HepG2 (cell line): ENCODE results near the gene GPC6. TPM values are rescaled to one million over a fixed set of nuclear protein-coding genes. Genes with fewer than 3 reads are reported as not detected.

ENCODE experiments used
- BCL6 ChIP-seq: IDR thresholded peaks from 2 replicates; pipeline ENCODE4 v1.6.1; 2016; ENCODE audit warnings: missing genetic modification reagents, missing compliant biosample characterization
- CHD4 ChIP-seq: fragments of 200-600 bp; sonication (generic); IDR thresholded peaks from 2 replicates; pipeline ENCODE4 v1.7.0; 2017; ENCODE audit warnings: mild to moderate bottlenecking, low read length, borderline replicate concordance
- FOSL2 ChIP-seq: sonication (generic); formaldehyde crosslinking; IDR thresholded peaks from 2 replicates; pipeline ENCODE4 v1.4.0; 2020; ENCODE audit warnings: missing genetic modification reagents
- JDP2 ChIP-seq: sonication (generic); formaldehyde crosslinking; IDR thresholded peaks from 2 replicates; pipeline ENCODE4 v1.8.1; 2022; ENCODE audit warnings: missing genetic modification reagents, borderline replicate concordance
- JUN ChIP-seq: sonication (generic); formaldehyde crosslinking; IDR thresholded peaks from 2 replicates; pipeline ENCODE4 v1.4.0; 2020; ENCODE audit warnings: mild to moderate bottlenecking, missing genetic modification reagents
- KDM1A ChIP-seq: IDR thresholded peaks from 2 replicates; pipeline ENCODE4 v1.6.1; 2016; ENCODE audit warnings: missing compliant biosample characterization
- KDM2A ChIP-seq: sonication (generic); formaldehyde crosslinking; IDR thresholded peaks from 2 replicates; pipeline ENCODE4 v1.4.0; 2020; ENCODE audit warnings: low read depth, missing genetic modification reagents, borderline replicate concordance
- NFYB ChIP-seq: sonication (generic); formaldehyde crosslinking; IDR thresholded peaks from 2 replicates; pipeline ENCODE4 v1.4.0; 2020; ENCODE audit warnings: missing genetic modification reagents
- PAWR ChIP-seq: sonication (generic); formaldehyde crosslinking; IDR thresholded peaks from 2 replicates; pipeline ENCODE4 v1.4.0; 2020; ENCODE audit warnings: missing genetic modification reagents, mild to moderate bottlenecking, borderline replicate concordance
- RBFOX2 ChIP-seq: fragments of 200-400 bp; formaldehyde crosslinking; IDR thresholded peaks from 2 replicates; pipeline ENCODE4 v1.6.1; 2017; ENCODE audit warnings: low read depth, mild to moderate bottlenecking, low read length
- RXRA ChIP-seq: sonication (generic); formaldehyde crosslinking; IDR thresholded peaks from 2 replicates; pipeline ENCODE4 v1.5.1; 2020; ENCODE audit warnings: missing genetic modification reagents
- SMYD3 ChIP-seq: sonication (generic); formaldehyde crosslinking; IDR thresholded peaks from 2 replicates; pipeline ENCODE4 v1.8.1; 2023; ENCODE audit warnings: mild to moderate bottlenecking, missing genetic modification reagents
- STAG1 ChIP-seq: sonication (generic); formaldehyde crosslinking; IDR thresholded peaks from 2 replicates; pipeline ENCODE4 v1.4.0; 2020; ENCODE audit warnings: missing genetic modification reagents
- ZFP36 ChIP-seq: fragments of 150-350 bp; IDR thresholded peaks from 2 replicates; pipeline ENCODE4 v1.6.1; 2018; ENCODE audit warnings: borderline replicate concordance, low read length, low read depth; ENCODE audit not compliant: partially characterized antibody
- ZFYVE20 ChIP-seq: sonication (generic); formaldehyde crosslinking; IDR thresholded peaks from 2 replicates; pipeline ENCODE4 v1.8.0; 2023; ENCODE audit warnings: low read depth, mild to moderate bottlenecking, moderate library complexity, missing genetic modification reagents, borderline replicate concordance
- ZKSCAN5 ChIP-seq: sonication (generic); formaldehyde crosslinking; IDR thresholded peaks from 2 replicates; pipeline ENCODE4 v1.5.1; 2020; ENCODE audit warnings: mild to moderate bottlenecking, missing genetic modification reagents
- ZNF17 ChIP-seq: sonication (generic); formaldehyde crosslinking; IDR thresholded peaks from 2 replicates; pipeline ENCODE4 v1.5.0; 2020; ENCODE audit warnings: mild to moderate bottlenecking, missing genetic modification reagents
- ZNF205 ChIP-seq: IDR thresholded peaks from 2 replicates; pipeline ENCODE4 v1.6.1; 2018; ENCODE audit warnings: missing biosample characterization, missing genetic modification reagents
- ZNF331 ChIP-seq: sonication (generic); formaldehyde crosslinking; IDR thresholded peaks from 2 replicates; pipeline ENCODE4 v1.4.0; 2020; ENCODE audit warnings: missing genetic modification reagents
- ZNF878 ChIP-seq: sonication (generic); formaldehyde crosslinking; IDR thresholded peaks from 2 replicates; pipeline ENCODE4 v1.8.1; 2023; ENCODE audit warnings: mild to moderate bottlenecking, missing genetic modification reagents, moderate library complexity
- polyA plus RNA-seq, 8 experiments: library from polyadenylated mRNA; depleted of rRNA in 3 of 8; stranded (reverse) in 7 of 8; unstranded in 1 of 8; fragments of >200 nt; fragmentation: Illumina TruSeq in 4 of 8; extraction: Trizol in 4 of 8; gene quantifications; 2 replicates each; pipeline versions ENCODE4 v1.2.1 to v1.2.3, GENCODE V29; 2011 to 2016; ENCODE audit warnings: low read depth in 4 of 8, missing spikeins in 1 of 8, mixed read lengths in 1 of 8; ENCODE audit not compliant: insufficient read depth in 1 of 8
- total RNA-seq, 5 experiments: library from RNA; depleted of rRNA; stranded (reverse); fragments of >200 nt; fragmentation: Illumina TruSeq; extraction: Trizol; gene quantifications; 2 replicates each; pipeline ENCODE4 v1.2.3, GENCODE V29; 2016; ENCODE audit warnings: low read depth in 1 of 5
- TF ChIP-seq, protein P1 (sequence below): sonication (generic); formaldehyde crosslinking; IDR thresholded peaks from 2 replicates; pipeline ENCODE4 v1.5.0; 2020; ENCODE audit warnings: missing genetic modification reagents, mild to moderate bottlenecking, borderline replicate concordance
- TF ChIP-seq, protein P2 (sequence below): sonication (generic); formaldehyde crosslinking; IDR thresholded peaks from 2 replicates; pipeline ENCODE4 v1.8.0; 2022; ENCODE audit warnings: mild to moderate bottlenecking, missing genetic modification reagents, moderate library complexity

Gene GPC6
- total and polyA plus RNA-seq, 2 of the 13 experiments (the other 11 are each of a cell fraction or from before 2014, with no cell fraction given) = 24.5 to 33.9 TPM

DNA sequence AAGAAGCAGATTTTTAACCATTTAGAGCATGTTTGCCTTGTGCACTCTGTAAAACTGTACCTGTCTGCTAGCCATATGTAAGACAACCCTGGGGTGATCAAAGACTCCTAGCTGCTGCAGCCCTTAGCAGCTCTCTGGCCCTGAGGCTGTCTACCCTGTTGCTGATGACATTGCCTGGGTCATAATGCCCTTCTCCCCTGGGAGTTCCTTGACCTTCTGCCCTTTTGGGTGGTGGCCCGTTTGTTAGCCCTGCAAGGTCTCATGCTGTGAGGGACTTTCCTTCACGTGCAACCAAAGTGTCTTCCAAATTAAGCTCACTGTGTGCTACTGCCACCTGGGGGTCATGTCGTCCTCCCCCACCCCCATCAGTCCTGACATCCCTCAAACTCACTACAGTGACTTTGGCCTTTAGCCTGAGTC is 7.4 kb downstream of the GPC6 start (continued):
- no peak for TF ChIP-seq ZFYVE20 (CRISPR knock-in tag)
- no peak for TF ChIP-seq KDM2A (CRISPR knock-in tag)
- TF ChIP-seq JUN (CRISPR knock-in tag) = no peak
- TF ChIP-seq ZFP36 = no peak
- no peak for TF ChIP-seq SMYD3 (CRISPR knock-in tag)
- no peak for TF ChIP-seq CHD4
- peak; percentile 38; the same call in 1 of the 2 replicates for TF ChIP-seq FOSL2
- TF ChIP-seq RBFOX2 = no peak
- 0 out of 2 replicates have a peak, but pooled peaks have one; percentile 37 for TF ChIP-seq KDM1A (CRISPR knock-in tag)
- TF ChIP-seq, protein P1, sequence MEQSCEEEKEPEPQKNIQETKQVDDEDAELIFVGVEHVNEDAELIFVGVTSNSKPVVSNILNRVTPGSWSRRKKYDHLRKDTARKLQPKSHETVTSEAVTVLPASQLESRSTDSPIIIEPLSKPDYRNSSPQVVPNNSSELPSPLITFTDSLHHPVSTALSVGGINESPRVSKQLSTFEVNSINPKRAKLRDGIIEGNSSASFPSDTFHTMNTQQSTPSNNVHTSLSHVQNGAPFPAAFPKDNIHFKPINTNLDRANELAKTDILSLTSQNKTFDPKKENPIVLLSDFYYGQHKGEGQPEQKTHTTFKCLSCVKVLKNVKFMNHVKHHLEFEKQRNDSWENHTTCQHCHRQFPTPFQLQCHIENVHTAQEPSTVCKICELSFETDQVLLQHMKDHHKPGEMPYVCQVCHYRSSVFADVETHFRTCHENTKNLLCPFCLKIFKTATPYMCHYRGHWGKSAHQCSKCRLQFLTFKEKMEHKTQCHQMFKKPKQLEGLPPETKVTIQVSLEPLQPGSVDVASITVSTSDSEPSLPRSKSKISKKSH = no peak
- TF ChIP-seq STAG1 (CRISPR knock-in tag) = peak; percentile 79
- TF ChIP-seq JDP2 = no peak
- no peak for TF ChIP-seq ZNF17 (CRISPR knock-in tag)
- 0 out of 2 replicates have a peak, but pooled peaks have one; percentile 24 for TF ChIP-seq ZNF331 (CRISPR knock-in tag)
- peak; percentile 30; the same call in 1 of the 2 replicates for TF ChIP-seq BCL6 (CRISPR knock-in tag)
- no peak for TF ChIP-seq PAWR (CRISPR knock-in tag)
- no peak for TF ChIP-seq NFYB (CRISPR knock-in tag)
- TF ChIP-seq, protein P2, sequence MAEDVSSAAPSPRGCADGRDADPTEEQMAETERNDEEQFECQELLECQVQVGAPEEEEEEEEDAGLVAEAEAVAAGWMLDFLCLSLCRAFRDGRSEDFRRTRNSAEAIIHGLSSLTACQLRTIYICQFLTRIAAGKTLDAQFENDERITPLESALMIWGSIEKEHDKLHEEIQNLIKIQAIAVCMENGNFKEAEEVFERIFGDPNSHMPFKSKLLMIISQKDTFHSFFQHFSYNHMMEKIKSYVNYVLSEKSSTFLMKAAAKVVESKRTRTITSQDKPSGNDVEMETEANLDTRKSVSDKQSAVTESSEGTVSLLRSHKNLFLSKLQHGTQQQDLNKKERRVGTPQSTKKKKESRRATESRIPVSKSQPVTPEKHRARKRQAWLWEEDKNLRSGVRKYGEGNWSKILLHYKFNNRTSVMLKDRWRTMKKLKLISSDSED (CRISPR knock-in tag) = no peak
- no peak for TF ChIP-seq ZKSCAN5
- TF ChIP-seq RXRA (CRISPR knock-in tag) = peak; percentile 61; the same call in 1 of the 2 replicates
- TF ChIP-seq ZNF878 (CRISPR knock-in tag) = no peak
- TF ChIP-seq ZNF205 = no peak
